Measurements from ENCODE around the gene RABL3.
"Not testable (repeated sequence)": the region's sequence is repeated elsewhere in the genome, so short reads cannot be mapped to it uniquely, and the experiment has no call there.

RABL3 gene

DNA sequence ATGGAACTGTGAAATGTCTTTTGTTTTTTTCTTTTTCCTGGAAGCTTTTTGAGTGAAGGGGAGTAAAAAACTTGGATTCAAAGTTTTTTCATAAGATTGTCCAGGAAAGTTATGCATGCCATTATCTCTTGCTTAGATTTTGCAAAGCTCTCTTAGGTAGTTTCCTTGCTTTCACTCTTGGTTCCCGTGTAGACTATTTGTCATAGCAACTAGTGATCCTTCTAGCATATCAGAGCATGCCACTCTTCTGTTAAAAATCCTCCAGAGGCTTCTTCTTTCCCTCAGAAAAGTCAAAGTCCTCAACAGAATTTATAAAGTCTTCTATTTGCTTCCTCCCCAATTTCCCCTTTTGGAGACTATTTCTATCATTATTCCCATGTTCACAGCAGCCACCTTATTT is 21.3 kb upstream of the RABL3 start:
- TF ChIP-seq, protein P1, sequence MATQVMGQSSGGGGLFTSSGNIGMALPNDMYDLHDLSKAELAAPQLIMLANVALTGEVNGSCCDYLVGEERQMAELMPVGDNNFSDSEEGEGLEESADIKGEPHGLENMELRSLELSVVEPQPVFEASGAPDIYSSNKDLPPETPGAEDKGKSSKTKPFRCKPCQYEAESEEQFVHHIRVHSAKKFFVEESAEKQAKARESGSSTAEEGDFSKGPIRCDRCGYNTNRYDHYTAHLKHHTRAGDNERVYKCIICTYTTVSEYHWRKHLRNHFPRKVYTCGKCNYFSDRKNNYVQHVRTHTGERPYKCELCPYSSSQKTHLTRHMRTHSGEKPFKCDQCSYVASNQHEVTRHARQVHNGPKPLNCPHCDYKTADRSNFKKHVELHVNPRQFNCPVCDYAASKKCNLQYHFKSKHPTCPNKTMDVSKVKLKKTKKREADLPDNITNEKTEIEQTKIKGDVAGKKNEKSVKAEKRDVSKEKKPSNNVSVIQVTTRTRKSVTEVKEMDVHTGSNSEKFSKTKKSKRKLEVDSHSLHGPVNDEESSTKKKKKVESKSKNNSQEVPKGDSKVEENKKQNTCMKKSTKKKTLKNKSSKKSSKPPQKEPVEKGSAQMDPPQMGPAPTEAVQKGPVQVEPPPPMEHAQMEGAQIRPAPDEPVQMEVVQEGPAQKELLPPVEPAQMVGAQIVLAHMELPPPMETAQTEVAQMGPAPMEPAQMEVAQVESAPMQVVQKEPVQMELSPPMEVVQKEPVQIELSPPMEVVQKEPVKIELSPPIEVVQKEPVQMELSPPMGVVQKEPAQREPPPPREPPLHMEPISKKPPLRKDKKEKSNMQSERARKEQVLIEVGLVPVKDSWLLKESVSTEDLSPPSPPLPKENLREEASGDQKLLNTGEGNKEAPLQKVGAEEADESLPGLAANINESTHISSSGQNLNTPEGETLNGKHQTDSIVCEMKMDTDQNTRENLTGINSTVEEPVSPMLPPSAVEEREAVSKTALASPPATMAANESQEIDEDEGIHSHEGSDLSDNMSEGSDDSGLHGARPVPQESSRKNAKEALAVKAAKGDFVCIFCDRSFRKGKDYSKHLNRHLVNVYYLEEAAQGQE (IDR thresholded peaks at IDR 0.05; ENCODE audit: insufficient replicate concordance, low read depth), result no peak
- TF ChIP-seq, protein P2, sequence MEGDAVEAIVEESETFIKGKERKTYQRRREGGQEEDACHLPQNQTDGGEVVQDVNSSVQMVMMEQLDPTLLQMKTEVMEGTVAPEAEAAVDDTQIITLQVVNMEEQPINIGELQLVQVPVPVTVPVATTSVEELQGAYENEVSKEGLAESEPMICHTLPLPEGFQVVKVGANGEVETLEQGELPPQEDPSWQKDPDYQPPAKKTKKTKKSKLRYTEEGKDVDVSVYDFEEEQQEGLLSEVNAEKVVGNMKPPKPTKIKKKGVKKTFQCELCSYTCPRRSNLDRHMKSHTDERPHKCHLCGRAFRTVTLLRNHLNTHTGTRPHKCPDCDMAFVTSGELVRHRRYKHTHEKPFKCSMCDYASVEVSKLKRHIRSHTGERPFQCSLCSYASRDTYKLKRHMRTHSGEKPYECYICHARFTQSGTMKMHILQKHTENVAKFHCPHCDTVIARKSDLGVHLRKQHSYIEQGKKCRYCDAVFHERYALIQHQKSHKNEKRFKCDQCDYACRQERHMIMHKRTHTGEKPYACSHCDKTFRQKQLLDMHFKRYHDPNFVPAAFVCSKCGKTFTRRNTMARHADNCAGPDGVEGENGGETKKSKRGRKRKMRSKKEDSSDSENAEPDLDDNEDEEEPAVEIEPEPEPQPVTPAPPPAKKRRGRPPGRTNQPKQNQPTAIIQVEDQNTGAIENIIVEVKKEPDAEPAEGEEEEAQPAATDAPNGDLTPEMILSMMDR (IDR thresholded peaks at IDR 0.05; ENCODE audit: insufficient read depth, low read length), result no peak
- TF ChIP-seq POLR2AphosphoS5 (IDR thresholded peaks at IDR 0.05; ENCODE audit: low read depth) (no peak), GABPA (IDR thresholded peaks at IDR 0.05; ENCODE audit: low read depth) (no peak), SPI1 (IDR thresholded peaks at IDR 0.05; ENCODE audit: borderline replicate concordance, low read depth) (no peak)
- H3K27me3 ChIP-seq (ENCODE audit: insufficient read depth, poor library complexity, severe bottlenecking), result no peaks in the 10 kb centered on the region
- H3K4me3 ChIP-seq (replicated peaks; ENCODE audit: insufficient read depth, low read length), result no peak overlapping the region
- H3K27ac ChIP-seq (replicated peaks), result no peak overlapping the region
- no peak for DNase-seq (ENCODE audit: low read depth in 1 of 2, low spot score in 1 of 2)

DNA sequence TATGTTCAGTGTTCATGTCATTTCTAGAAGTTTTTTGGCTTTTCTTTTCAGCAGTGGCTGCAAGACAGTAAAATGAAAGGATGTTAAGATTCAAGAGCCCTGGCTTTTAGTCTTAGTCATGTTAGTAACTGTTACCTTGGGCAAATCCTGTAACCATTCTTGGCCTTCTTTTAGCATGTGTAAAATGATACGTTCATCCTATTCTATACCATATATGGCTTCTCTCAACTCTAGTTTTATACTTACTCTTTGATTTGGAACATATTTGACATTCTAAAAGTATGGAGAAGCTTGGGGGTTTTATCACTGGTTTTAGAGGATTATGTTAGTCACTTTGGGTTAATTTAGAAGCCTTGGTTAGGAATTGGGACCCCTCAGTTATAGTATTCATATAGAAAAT is 20.3 kb upstream of the RABL3 start:
- no peak for DNase-seq (ENCODE audit: low read depth in 1 of 2, low spot score in 1 of 2)
- TF ChIP-seq GABPA (IDR thresholded peaks at IDR 0.05; ENCODE audit: low read depth), result no peak
- TF ChIP-seq, protein P1 (IDR thresholded peaks at IDR 0.05; ENCODE audit: insufficient replicate concordance, low read depth), result no peak
- no peak for TF ChIP-seq POLR2AphosphoS5 (IDR thresholded peaks at IDR 0.05; ENCODE audit: low read depth)
- TF ChIP-seq SPI1 (IDR thresholded peaks at IDR 0.05; ENCODE audit: borderline replicate concordance, low read depth), result no peak
- TF ChIP-seq, protein P2 (IDR thresholded peaks at IDR 0.05; ENCODE audit: insufficient read depth, low read length), result no peak
- Histone ChIP-seq H3K4me3 (replicated peaks; ENCODE audit: insufficient read depth, low read length) (no peak overlapping the region), H3K27ac (replicated peaks) (no peak overlapping the region), H3K27me3 (ENCODE audit: insufficient read depth, poor library complexity, severe bottlenecking) (no peaks in the 10 kb centered on the region)

DNA sequence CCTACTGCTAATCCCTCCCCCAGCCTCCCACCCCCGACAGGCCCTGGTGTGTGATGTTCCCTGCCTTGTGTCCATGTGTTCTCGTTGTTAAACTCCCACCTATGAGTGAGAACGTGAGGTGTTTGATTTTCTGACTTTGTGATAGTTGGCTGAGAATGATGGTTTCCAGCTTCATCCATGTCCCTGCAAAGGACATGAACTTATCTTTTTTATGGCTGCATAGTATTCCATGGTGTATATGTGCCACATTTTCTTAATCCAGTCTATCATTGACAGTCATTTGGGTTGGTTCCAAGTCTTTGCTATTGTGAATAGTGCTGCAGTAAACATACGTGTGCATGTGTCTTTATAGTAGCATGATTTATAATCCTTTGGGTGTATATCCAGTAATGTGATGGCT is 16.2 kb upstream of the RABL3 start:
- not testable (repeated sequence) for H3K4me3 ChIP-seq (replicated peaks; ENCODE audit: insufficient read depth, low read length); H3K27ac ChIP-seq (replicated peaks); H3K27me3 ChIP-seq (ENCODE audit: insufficient read depth, poor library complexity, severe bottlenecking); DNase-seq (ENCODE audit: low read depth in 1 of 2, low spot score in 1 of 2)

DNA sequence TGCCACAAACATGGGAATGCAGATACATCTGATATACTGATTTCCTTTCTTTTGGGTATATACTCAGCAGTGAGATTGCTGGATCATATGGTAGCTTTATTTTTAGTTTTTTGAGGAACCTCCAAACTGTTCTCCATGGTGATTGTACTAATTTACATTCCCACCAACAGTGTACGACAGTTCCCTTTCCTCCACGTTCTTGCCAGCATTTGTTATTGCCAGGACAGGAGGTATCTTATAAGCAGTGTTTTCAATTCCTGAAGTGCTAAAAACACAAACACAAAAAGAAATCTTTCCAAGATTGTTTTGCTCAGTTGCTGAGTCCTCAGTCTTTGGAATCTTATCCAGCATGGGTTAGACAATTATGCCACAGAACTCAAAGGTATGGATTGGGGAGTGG is 13.7 kb upstream of the RABL3 start:
- H3K4me3 ChIP-seq (replicated peaks; ENCODE audit: insufficient read depth, low read length), result no peak overlapping the region
- no peak for DNase-seq (ENCODE audit: low read depth in 1 of 2, low spot score in 1 of 2)
- no peak overlapping the region for H3K27ac ChIP-seq (replicated peaks)
- TF ChIP-seq POLR2AphosphoS5 (IDR thresholded peaks at IDR 0.05; ENCODE audit: low read depth), result no peak
- TF ChIP-seq, protein P2 (IDR thresholded peaks at IDR 0.05; ENCODE audit: insufficient read depth, low read length), result no peak
- TF ChIP-seq, protein P1 (IDR thresholded peaks at IDR 0.05; ENCODE audit: insufficient replicate concordance, low read depth), result no peak
- TF ChIP-seq SPI1 (IDR thresholded peaks at IDR 0.05; ENCODE audit: borderline replicate concordance, low read depth), result no peak
- no peak for TF ChIP-seq GABPA (IDR thresholded peaks at IDR 0.05; ENCODE audit: low read depth)
- no peaks in the 10 kb centered on the region for H3K27me3 ChIP-seq (ENCODE audit: insufficient read depth, poor library complexity, severe bottlenecking)

Measured in HL-60 (cell line).